DMS 273 treated with DMSO at 0.1 percent for 48 hours (cell line): ENCODE measurements around the gene CHI3L2.

Experiments
- DNase-seq: peaks from one replicate; lab custom pipeline; 2025; lab: John Stamatoyannopoulos, UW

CHI3L2 gene

DNA sequence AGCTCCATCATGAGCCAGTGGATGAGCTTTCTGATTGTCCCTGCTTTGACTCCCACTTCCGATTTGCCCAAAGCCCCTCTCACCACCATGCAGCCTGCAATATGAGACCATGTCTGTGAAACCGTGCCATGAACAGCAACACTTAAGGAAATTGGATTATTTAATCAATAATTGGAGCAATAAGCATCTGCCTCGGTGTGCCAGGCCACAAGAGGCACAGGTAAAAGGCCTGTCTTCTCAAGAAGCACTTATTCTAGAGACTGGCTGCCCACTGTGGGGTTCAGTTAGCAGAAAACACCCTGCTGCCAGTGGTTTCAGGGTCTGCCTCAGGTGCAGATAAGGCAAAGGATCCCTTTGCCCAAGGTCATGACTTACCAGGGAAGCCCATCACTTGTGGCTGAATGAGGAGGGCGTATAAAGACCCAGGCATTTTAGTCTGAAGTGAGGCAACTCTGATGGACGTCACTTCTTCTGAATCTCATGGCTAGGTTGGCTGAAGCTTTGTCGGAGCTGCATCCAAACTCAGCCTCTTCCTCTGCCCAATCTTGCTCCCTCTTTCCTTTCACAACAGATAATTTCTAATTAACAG lies 7.1 kb upstream of the CHI3L2 start:
- DNase-seq: no peak

GRCh38 chr1:111221276-111221632 lies 6.3 kb upstream of the CHI3L2 start:
- DNase-seq: no peak

DNA sequence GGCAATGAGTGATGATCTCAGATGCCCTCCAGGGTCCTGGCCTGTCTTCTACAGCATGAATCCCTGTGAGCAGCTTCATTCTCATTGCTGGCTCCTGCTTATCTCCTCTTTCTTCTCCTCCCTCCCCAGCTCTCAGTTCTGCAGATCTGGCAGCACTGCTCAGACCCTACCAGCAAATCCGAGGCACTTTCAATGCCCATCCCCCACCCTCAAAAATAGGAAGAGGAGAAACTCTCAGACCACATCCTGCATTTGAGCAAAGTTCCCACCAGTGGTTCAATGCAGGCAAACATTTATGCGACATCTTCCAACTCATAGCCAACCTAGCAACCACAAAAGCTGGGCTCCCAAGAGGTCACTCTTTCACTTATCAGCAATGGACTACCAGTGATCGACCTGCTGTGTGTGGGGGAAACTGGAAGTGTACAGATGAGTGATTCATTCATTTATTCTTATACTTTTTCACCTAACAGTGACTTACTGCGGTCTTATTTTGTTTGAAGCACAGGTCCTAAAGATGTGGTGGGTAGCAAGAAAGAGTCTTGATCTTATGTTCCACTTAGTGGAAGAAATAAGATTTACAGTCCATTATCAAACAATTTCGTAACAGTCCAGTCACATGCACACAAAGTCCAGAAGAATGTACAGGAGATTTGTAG lies 5.8 kb upstream of the CHI3L2 start:
- DNase-seq: no peak

DNA sequence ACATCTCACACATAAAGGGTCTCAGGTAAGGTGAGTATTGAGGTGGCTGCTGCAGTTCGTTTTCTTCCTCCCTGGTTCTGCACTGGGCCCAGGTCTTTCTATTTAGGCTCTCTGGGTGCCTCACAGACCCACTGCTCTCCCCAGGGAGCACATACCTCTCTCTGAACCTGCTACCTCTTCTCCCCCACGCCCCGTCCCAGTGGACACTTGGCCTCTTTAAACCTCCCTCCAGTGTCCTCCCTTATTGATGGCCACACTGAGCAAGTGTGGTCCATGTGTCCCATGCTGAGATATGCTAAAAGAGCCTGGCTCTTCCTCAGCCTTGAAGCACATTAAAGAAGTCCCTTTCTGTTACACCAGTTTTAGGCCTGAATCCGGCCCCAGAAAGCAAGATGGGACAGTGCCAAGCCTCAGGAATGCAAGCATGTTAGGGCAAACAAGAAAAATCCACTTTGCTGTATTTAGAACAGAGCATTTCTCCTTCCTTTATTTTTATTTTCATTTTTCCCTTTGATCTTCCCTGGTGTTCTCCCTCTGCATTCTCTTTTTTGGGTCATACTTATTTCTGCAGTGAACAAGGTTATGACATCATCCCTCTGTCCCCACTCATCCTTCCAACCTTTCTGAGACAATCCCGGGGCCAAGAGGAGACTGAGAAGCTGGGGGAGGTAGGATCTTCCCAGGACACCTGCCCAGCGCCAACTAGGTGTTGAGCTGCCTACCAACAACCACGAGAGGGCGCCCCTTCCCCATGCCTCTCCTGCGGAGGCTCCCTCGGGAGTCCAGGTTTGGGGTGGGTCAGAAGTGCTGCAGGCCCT lies 5.0 kb upstream of the CHI3L2 start:
- peak; percentile 2 for DNase-seq

DNA sequence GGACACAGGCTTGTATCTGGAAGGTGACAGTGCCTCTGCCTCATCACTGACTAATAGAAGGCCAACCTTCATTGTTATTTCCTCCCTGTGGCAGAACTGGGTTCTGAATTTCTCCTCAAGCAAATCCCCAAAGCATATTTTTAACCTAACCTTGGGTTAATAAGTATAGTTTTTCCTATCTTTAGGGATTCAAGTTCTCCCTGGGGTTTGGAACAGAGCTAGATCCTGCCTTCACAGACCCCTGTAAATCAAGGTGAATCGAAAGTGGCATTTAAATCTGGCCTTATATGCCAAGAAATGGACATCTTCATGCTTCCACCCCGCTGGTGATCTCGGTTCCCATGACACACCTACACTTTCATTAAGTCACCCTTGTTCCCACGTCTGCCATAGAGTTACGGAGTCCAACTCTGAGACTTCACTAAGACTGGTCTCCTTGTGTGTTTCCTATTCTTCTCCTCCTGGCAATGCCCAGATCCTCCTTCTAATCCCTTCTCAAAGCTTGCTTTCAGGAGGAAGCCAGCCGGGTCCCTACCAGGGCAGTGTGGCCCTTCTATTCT lies 4.3 kb upstream of the CHI3L2 start:
- DNase-seq: no peak

DNA sequence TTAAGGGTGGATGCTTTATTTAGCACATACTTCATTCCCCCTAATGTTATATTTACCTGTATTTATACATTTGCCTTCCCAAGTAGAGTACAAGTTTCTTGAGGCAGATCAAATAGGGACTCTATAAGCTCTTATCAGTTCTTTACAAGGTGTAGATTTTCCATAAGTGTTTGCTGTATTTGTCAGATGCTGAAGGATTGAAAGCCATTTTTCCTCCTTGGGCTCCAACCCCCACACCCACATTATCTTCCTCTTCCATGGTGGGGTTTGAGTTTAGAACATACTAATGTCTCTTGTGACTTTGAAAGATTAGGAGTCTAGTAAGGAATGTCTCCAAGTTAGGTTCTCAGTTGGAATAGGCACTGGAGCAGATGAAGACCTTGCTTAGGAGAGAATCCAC lies 2.4 kb upstream of the CHI3L2 start:
- no peak for DNase-seq

GRCh38 chr1:111225717-111226400 lies 1.7 kb upstream of the CHI3L2 start:
- DNase-seq: no peak

DNA sequence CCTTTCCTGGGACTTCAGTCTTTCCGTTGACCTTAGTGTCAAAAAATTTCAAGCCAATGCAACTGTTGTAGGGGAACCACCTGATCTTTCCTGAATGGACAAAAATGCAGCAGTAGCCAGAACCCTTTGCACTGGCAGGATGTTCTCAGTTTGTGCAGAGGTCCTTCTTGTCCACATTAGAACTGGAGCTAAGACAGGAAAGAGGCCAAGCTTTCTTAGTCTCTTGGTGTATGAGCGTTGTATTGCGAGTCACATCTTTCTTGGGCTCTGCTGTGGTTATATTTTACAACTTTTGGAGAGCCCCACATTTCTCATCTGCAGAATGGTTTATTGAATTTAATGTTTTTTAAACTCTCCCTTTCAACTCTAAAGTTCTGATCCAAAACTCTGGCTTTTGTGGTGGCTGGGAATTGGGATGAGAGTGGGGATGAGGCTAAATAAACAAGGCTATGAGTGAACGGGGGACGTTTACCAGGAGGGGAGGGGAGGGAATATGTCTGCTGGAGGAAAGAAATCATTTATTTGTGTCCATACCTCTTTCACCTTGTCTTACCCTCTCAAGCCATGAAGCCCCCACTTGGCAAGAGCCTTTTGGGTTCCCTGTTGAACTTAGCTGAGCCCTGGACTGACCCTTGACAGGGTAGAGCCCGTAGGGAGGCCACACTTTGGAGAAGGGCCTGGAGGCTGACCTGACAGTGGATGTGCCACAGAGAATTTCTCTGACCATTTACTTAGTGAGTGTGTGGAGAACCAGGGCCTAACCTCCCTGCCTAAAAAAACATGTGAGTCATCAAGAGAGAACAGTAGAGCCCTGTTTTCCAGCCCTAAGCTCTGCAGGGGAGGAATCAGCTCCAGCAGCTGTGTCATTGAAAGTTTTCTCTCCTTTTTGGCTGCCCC lies 586 bp downstream of the CHI3L2 start:
- DNase-seq: no peak

GRCh38 chr1:111228748-111229126 lies 1.2 kb downstream of the CHI3L2 start:
- DNase-seq: no peak

- no peak for DNase-seq
These were observed 4.6 kb downstream of the CHI3L2 start for GRCh38 chr1:111232134-111232533.

- DNase-seq: no peak
These were observed 6.7 kb downstream of the CHI3L2 start for GRCh38 chr1:111234258-111234657.

DNA sequence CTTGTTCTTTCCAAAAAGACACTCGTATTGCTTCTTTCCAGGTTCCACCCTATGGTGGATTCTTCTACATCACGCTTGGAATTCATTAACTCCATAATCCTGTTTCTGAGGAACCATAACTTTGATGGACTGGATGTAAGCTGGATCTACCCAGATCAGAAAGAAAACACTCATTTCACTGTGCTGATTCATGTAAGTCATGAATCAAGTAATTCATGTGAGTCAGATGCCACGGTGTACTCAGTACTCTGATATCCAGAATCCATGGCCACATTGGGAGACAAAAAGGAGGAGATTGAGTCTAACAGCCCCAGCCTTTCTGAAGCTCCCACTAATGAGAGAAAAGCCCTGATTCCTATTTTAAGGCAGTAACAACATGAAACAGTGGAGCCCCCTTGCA lies 7.4 kb downstream of the CHI3L2 start:
- DNase-seq: no peak

GRCh38 chr1:111236379-111236778 lies 8.9 kb downstream of the CHI3L2 start:
- no peak for DNase-seq

DNA sequence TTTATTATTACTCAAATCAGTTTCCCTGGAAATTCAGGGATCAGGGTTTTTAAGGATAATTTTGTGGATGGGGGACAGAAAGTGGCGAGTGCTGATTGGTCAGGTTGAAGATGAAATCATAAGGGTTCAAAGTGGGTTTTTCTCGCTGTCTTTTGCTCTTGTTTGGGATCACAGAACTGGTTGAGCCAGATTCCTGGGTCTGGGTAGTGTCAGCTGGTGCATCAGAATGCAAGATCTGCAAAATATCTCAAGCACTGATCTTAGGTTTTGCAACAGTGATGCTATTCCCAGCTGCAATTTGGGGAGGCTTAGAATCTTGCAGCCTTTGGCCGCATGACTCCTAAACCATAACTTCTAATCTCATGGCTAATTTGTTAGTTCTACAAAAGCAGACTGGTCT lies 9.3 kb downstream of the CHI3L2 start:
- no peak for DNase-seq

- DNase-seq: no peak
These were observed 10.7 kb downstream of the CHI3L2 start for GRCh38 chr1:111238056-111238795.

GRCh38 chr1:111241797-111242196 lies 14.3 kb downstream of the CHI3L2 start:
- no peak for DNase-seq

DNA sequence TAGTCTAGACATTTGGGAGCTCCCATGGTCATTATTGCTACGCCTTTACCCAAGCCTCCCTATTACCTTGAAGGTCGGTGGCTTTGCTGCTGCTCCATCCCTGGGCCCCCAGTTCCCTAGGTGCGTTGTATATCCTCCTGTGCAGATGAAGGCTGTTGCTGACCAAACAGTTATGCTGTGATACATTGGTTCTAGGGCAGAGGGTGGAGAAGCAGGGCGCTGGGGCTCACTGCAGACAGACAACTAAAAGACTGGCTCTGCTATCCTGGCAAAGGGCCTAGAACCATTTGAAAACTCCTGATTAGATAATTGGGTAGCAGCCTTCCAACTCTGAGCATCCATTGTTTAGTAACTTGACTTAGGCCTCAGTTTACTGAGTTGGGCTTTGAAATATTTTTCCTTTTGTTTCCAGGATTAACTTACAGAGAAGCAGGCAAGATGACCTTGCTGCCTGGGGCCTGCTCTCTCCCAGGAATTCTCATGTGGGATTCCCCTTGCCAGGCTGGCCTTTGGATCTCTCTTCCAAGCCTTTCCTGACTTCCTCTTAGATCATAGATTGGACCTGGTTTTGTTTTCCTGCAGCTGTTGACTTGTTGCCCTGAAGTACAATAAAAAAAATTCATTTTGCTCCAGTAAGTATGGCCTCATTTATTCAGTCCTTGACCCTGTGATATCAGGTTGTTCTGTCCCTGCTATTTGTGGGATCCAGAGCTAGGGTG lies 15.5 kb downstream of the CHI3L2 start:
- no peak for DNase-seq

- DNase-seq: no peak
These were observed 19.8 kb downstream of the CHI3L2 start for GRCh38 chr1:111247125-111247838.

DNA sequence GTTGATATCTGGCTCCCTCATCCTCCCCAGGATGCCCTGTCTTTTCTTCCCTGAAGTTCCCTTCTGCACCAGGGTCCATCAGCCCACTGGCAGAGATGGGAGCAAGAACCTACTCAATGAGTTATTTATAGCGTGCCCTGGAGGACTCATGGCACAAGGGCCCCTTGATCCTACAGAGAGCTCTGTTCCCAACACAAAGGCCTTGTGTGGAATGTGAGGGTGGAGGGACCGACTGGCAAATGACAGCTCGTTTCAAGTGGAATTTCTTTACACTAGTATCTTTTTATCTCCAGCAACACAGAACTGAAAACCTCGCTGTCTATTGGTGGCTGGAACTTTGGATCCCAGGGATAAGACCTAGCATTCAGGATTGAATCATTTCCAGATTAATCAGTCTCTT lies 22.4 kb downstream of the CHI3L2 start:
- DNase-seq: no peak
